PC-9 (cell line): ENCODE measurements around the gene SLC12A6. TPM values are rescaled to one million over a fixed set of nuclear protein-coding genes. Genes with fewer than 3 reads are reported as not detected.
"Not testable (repeated sequence)": the region's sequence is repeated elsewhere in the genome, so short reads cannot be mapped to it uniquely, and the experiment has no call there.

ENCODE experiments used
- Bru-seq: library from RNA; stranded (reverse); fragments of 400-500 nt; gene quantifications from one replicate; lab custom pipeline; 2021; lab: Mats Ljungman, UMichigan
- BruChase-seq, 2 experiments: library from RNA; stranded (reverse); fragments of 400-500 nt; gene quantifications; one replicate each; lab custom pipeline; 2021; lab: Mats Ljungman, UMichigan
- BruUV-seq: library from RNA; stranded (reverse); fragments of 400-500 nt; replicated peaks from 2 replicates; lab custom pipeline; 2021; lab: Mats Ljungman, UMichigan
- CTCF ChIA-PET: fragments of 300-600 bp; sonication (Branson Sonifier 250); formaldehyde crosslinking; loops from one replicate; lab custom pipeline; 2022; ENCODE audit warnings: antibody characterized with exemption; lab: Charles Lee
- POLR2A ChIA-PET: fragments of 300-600 bp; sonication (Branson Sonifier 250); formaldehyde crosslinking; loops from one replicate; lab custom pipeline; 2022; ENCODE audit warnings: antibody characterized with exemption; ENCODE audit not compliant: unreplicated experiment; lab: Charles Lee
- DNase-seq, 2 experiments: peaks; one replicate each; pipeline versions ENCODE4 v3.0.0 to v3.0.0-alpha.2; 2015 to 2022; ENCODE audit warnings: mixed read lengths in 1 of 2
- H2AFZ ChIP-seq: fragments of 200-600 bp; sonication (generic); 2 replicates; pipeline ENCODE4 v1.8.1; 2017; ENCODE audit warnings: antibody characterized with exemption
- H3F3A ChIP-seq: fragments of 200-600 bp; sonication (generic); 2 replicates; pipeline ENCODE4 v1.8.1; 2017; ENCODE audit warnings: antibody characterized with exemption, mild to moderate bottlenecking, low read depth; ENCODE audit not compliant: insufficient read depth
- H3K27ac ChIP-seq: fragments of 200-600 bp; sonication (generic); 2 replicates; pipeline ENCODE4 v1.6.1; 2016; ENCODE audit warnings: mixed run types
- H3K27me3 ChIP-seq: fragments of 200-600 bp; sonication (generic); 2 replicates; pipeline ENCODE4 v1.6.1; 2016; ENCODE audit warnings: low read depth, mixed run types; ENCODE audit not compliant: insufficient read depth
- H3K36me3 ChIP-seq: fragments of 200-600 bp; sonication (generic); 2 replicates; pipeline ENCODE4 v1.6.1; 2016; ENCODE audit warnings: low read depth, mixed run types
- H3K4me1 ChIP-seq: fragments of 200-600 bp; sonication (generic); replicated peaks from 2 replicates; pipeline ENCODE4 v1.6.1; 2016; ENCODE audit warnings: mixed run types; ENCODE audit not compliant: insufficient read depth
- H3K4me2 ChIP-seq: fragments of 200-600 bp; sonication (generic); 2 replicates; pipeline ENCODE4 v1.6.1; 2017; ENCODE audit warnings: mixed run types
- H3K4me3 ChIP-seq: fragments of 200-600 bp; sonication (generic); 2 replicates; pipeline ENCODE4 v1.6.1; 2016; ENCODE audit warnings: mixed run types
- H3K79me2 ChIP-seq: fragments of 200-600 bp; sonication (generic); 2 replicates; pipeline ENCODE4 v1.6.1; 2017; ENCODE audit warnings: low read depth, mixed run types
- H3K9me2 ChIP-seq: fragments of 200-600 bp; sonication (generic); 2 replicates; pipeline ENCODE4 v1.8.1; 2017; ENCODE audit warnings: mild to moderate bottlenecking; ENCODE audit not compliant: insufficient read depth
- H3K9me3 ChIP-seq: fragments of 200-600 bp; sonication (generic); 2 replicates; pipeline ENCODE4 v1.8.1; 2016; ENCODE audit warnings: low read depth; ENCODE audit not compliant: insufficient read depth
- H4K20me1 ChIP-seq: fragments of 200-600 bp; sonication (generic); 2 replicates; pipeline ENCODE4 v1.8.1; 2017; ENCODE audit not compliant: insufficient read depth
- CTCF ChIP-seq: fragments of 200-600 bp; sonication (generic); conservative IDR thresholded peaks from 2 replicates; pipeline ENCODE4 v1.6.1; 2017; ENCODE audit warnings: mixed run types, antibody characterized with exemption, mild to moderate bottlenecking, moderate library complexity
- EZH2 ChIP-seq: fragments of 200-600 bp; sonication (generic); IDR thresholded peaks from 2 replicates; pipeline ENCODE4 v1.8.0; 2017; ENCODE audit warnings: antibody characterized with exemption, low read depth
- intact Hi-C: fragments of 100-400 bp; cut with micrococcal nuclease; formaldehyde crosslinking; loops from one replicate; pipeline ENCODE4 v1.10.0; 2022; ENCODE audit not compliant: unreplicated experiment
- long read RNA-seq: library from polyadenylated mRNA; stranded (forward); transcript quantifications from one replicate; pipeline ENCODE4 v2.0.0, GENCODE V29; 2022
- total RNA-seq: library from RNA; stranded (reverse); gene quantifications from 2 replicates; pipeline ENCODE4 v1.2.3, GENCODE V29; 2021

Gene SLC12A6
- 27.5 and 28.3 TPM in 2 replicates for total RNA-seq
- percentile 68 among the genes with signal in this experiment for Bru-seq, nascent RNA
- percentile 73 among the genes with signal in this experiment for BruChase-seq, experiment 1, labeled RNA remaining after a 2-hour chase
- BruChase-seq, experiment 2, labeled RNA remaining after a 6-hour chase: percentile 71 among the genes with signal in this experiment
- long read RNA-seq, full-length matches to known transcripts: 2 of 4 reads
- long read RNA-seq, partial matches to known transcripts: 0 of 4 reads
- long read RNA-seq, other reads (novel, unspliced or antisense): 2 of 4 reads

GRCh38 chr15:34337557-34338306 lies at the start of gene SLC12A6:
TSS of gene SLC12A6 (minus strand) at chr15:34337781. CDS start at chr15:34336680, 1,101 bp downstream.
- POLR2A ChIA-PET: interaction anchor here (0.6 to 0.7 kb wide), 3 partner anchors 8 to 1040 kb away, joined by 4 to 6 read pairs (median 6); no protein-coding TSS in a partner anchor
- Histone ChIP-seq H3K4me3 (peak within 1 kb of the TSS; percentile 86), H2AFZ (peak within 1 kb of the TSS; percentile 78), H3K79me2 (peaks cover 25% of the 10 kb centered on the region), H3K9me2 (no peaks in the 10 kb centered on the region), H3K27me3 (no peaks in the 10 kb centered on the region), H3K4me1 (peaks cover 41% of the 10 kb centered on the region), H3K27ac (peak within 1 kb of the TSS; percentile 89), H3K4me2 (peak within 1 kb of the TSS; percentile 93), H4K20me1 (no peaks in the 10 kb centered on the region), H3K9me3 (no peaks in the 10 kb centered on the region), H3K36me3 (peaks cover 5% of the 10 kb centered on the region; the same call in 1 of the 2 replicates), H3F3A (peaks cover 34% of the 10 kb centered on the region)
- intact Hi-C loops: loop anchor here (10.0 kb wide), 1 partner anchor 233 kb away; the partner anchor contains the start of genes EMC7 and PGBD4
- no TSS peak for BruUV-seq
- TF ChIP-seq CTCF (no peak), EZH2 (no peak)
- DNase-seq: peak; percentile 68 to 90
- CTCF ChIA-PET: interaction anchor here (0.6 to 0.7 kb wide), 2 partner anchors 18 to 1269 kb away, joined by 4 to 5 read pairs; no protein-coding TSS in a partner anchor

GRCh38 chr15:34381829-34382521 lies 44.4 kb upstream of the SLC12A6 start:
- H3F3A ChIP-seq, intact Hi-C loops, H2AFZ ChIP-seq, H3K9me2 ChIP-seq, H3K9me3 ChIP-seq, H3K36me3 ChIP-seq, CTCF ChIA-PET, DNase-seq, H3K27ac ChIP-seq, BruUV-seq, POLR2A ChIA-PET, H3K4me3 ChIP-seq, H3K79me2 ChIP-seq, H4K20me1 ChIP-seq, H3K4me1 ChIP-seq, H3K27me3 ChIP-seq, H3K4me2 ChIP-seq: not testable (repeated sequence)

- not testable (repeated sequence) for BruUV-seq
Observed at GRCh38 chr15:34380491-34380890, 42.9 kb upstream of the SLC12A6 start.

More at GRCh38 chr15:34380491-34380890, 42.9 kb upstream of the SLC12A6 start:
- H2AFZ ChIP-seq, POLR2A ChIA-PET, H4K20me1 ChIP-seq, H3K79me2 ChIP-seq, DNase-seq, H3K27ac ChIP-seq, H3K36me3 ChIP-seq, intact Hi-C loops, H3K4me3 ChIP-seq, H3K4me1 ChIP-seq, H3K9me2 ChIP-seq, CTCF ChIA-PET, H3F3A ChIP-seq, H3K4me2 ChIP-seq, H3K27me3 ChIP-seq, H3K9me3 ChIP-seq: not testable (repeated sequence)
